Pancreas (tissue), 10 donors: ENCODE results near the gene FBXO45. TPM values are rescaled to one million over a fixed set of nuclear protein-coding genes. Genes with fewer than 3 reads are reported as not detected.

Experiments
- ATAC-seq, 4 donors: fragments of 200-7000 bp; cut with Tn5 transposase; one replicate each; pipeline versions ENCODE4 v1.8.0 to v1.9.1; 2020; ENCODE audit warnings: mild to moderate bottlenecking in 4 of 4, moderate library complexity in 4 of 4
- DNase-seq, 6 donors: peaks; one replicate each; pipeline ENCODE4 v3.0.0-alpha.2; 2020
- FAIRE-seq: peaks from 2 replicates; lab custom pipeline; 2012; peaks lifted over from hg19 to GRCh38; lab: Jason Lieb, UNC
- H3K27ac ChIP-seq, 4 donors: fragments of 200-600 bp; sonication (generic); 1 replicate in 3 of 4; 2 replicates in 1 of 4; pipeline versions ENCODE4 v1.5.0 to v1.8.0; 2020
- H3K27me3 ChIP-seq, 4 donors: fragments of 200-600 bp; one replicate each; pipeline ENCODE4 v1.8.0; 2021
- H3K36me3 ChIP-seq, 3 donors: fragments of 200-600 bp; sonication (generic) in 1 of 3; one replicate each; pipeline versions ENCODE4 v1.5.0 to v1.8.0; 2020 to 2021
- H3K4me1 ChIP-seq, 3 donors: fragments of 200-600 bp; one replicate each; pipeline ENCODE4 v1.8.0; 2021
- H3K4me3 ChIP-seq, 4 donors: fragments of 200-600 bp; sonication (generic) in 2 of 4; one replicate each; pipeline versions ENCODE4 v1.5.0 to v1.8.0; 2020 to 2021
- H3K9me3 ChIP-seq, 4 donors: fragments of 200-600 bp; one replicate each; pipeline ENCODE4 v1.8.0; 2021
- WGBS, 2 donors: extraction: QIAGEN DNeasy Blood & Tissue Kit; methylation state at CpG; one replicate each; pipeline ENCODE4 v1.1.7; 2013; 5-methylcytosine and 5-hydroxymethylcytosine counted together
- intact Hi-C, 3 donors: fragments of 100-400 bp; cut with DNase I; formaldehyde crosslinking; loops; one replicate each; pipeline versions ENCODE4 v1.11.1 to v1.14.2; 2022
- polyA plus RNA-seq, 2 donors: library from polyadenylated mRNA; stranded (reverse); fragments of 200-250 nt; gene quantifications; one replicate each; pipeline ENCODE4 v1.2.3, GENCODE V29; 2013
- total RNA-seq, 6 donors: library from RNA; stranded (reverse); fragmentation: NEBNext Ultra II Directional in 4 of 6; extraction: Animal tissue kit (Norgen Biotek cat#: 25700) in 4 of 6; gene quantifications; one replicate each; pipeline versions ENCODE4 v1.2.1 to v1.2.4, GENCODE V29; 2021 to 2023
- TF ChIP-seq, protein P1 (sequence below), 4 donors: fragments of 200-600 bp; sonication (generic) in 3 of 4; IDR thresholded peaks; one replicate each; pipeline versions ENCODE4 v1.5.0 to v1.8.0; 2021; ENCODE audit warnings: antibody characterized with exemption in 4 of 4
- donor health status: healthy with polysubstance abuse.
- donor health status: DM: no; HTN: no; CAD: no; lungs with moderate emphysema.
- donor health status: DM: no; HTN: no; CAD: no.
- donor health status: control.
- donor health status: control.
- donor health status: Bipolar disorder and iron deficiency.
- donor health status: DM: yes; HTN: yes; CAD: no.
- donor health status: DM: no; HTN: no; CAD: no.
- donor health status: DM: no; HTN: no; CAD: no.
- donor health status: DM: yes; HTN: yes; CAD: no.

The FBXO45 gene
- total and polyA plus RNA-seq, 8 donors = 1.2 to 5.0 (median 3.0) TPM

DNA sequence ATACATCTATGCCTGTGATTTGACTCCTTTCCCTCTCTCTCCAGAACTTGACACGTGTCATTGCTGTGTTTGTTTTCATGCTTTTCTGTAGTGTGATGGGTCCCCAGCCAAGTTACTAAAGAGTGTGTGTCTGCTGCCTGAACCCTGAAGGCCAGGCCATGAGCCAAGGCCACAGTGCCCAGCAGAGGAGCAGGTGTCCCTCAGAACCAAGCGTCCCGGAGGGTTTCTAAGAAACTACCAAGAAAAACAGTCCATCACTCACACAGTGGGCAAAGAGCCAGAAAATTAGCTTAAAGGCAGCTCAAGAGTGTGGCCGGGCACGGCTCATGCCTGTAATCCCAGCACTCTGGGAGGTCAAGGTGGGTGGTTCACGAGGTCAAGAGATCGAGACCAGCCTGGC, 35.2 kb downstream of the FBXO45 start:
- TF ChIP-seq, protein P1, sequence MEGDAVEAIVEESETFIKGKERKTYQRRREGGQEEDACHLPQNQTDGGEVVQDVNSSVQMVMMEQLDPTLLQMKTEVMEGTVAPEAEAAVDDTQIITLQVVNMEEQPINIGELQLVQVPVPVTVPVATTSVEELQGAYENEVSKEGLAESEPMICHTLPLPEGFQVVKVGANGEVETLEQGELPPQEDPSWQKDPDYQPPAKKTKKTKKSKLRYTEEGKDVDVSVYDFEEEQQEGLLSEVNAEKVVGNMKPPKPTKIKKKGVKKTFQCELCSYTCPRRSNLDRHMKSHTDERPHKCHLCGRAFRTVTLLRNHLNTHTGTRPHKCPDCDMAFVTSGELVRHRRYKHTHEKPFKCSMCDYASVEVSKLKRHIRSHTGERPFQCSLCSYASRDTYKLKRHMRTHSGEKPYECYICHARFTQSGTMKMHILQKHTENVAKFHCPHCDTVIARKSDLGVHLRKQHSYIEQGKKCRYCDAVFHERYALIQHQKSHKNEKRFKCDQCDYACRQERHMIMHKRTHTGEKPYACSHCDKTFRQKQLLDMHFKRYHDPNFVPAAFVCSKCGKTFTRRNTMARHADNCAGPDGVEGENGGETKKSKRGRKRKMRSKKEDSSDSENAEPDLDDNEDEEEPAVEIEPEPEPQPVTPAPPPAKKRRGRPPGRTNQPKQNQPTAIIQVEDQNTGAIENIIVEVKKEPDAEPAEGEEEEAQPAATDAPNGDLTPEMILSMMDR (IDR thresholded peaks at IDR 0.05) = no peak
- intact Hi-C loops = no loop called here
- DNase-seq = no peak
- no peak overlapping the region for H3K27ac ChIP-seq
- H3K27me3 ChIP-seq = no peaks in the 10 kb centered on the region
- no peak for FAIRE-seq
- H3K4me1 ChIP-seq = no peaks in the 10 kb centered on the region
- no peaks in the 10 kb centered on the region for H3K9me3 ChIP-seq
- ATAC-seq = no peak
- H3K4me3 ChIP-seq = no peak overlapping the region
- WGBS, 2 donors = 35 to 47% methylated on average over 7 of the region's 7 CpGs
- H3K36me3 ChIP-seq = no peaks in the 10 kb centered on the region

DNA sequence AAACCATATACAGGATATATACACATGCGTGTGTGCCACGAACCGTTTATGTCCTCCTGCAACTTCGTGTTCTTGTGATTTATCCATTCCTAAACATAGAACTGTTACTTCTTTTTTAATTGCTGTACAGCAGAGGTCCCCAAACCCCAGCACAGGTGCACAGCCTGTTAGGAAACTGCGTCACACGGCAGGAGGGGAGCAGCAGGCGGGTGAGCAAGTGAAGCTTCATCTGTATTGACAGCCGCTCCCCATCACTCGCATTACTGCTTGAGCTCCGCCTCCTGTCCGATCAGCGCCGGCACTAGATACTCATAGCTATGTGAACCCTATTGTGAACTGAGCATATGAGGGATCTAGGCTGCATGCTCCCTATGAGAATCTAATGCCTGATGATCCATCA, 36.1 kb downstream of the FBXO45 start:
- no peak for ATAC-seq
- Histone ChIP-seq H3K36me3 (no peaks in the 10 kb centered on the region), H3K4me3 (no peak overlapping the region), H3K9me3 (no peaks in the 10 kb centered on the region), H3K4me1 (peaks cover 0 to under 1% (median 0%) of the 10 kb centered on the region in 3 donors), H3K27ac (no peak overlapping the region), H3K27me3 (no peaks in the 10 kb centered on the region)
- intact Hi-C loops = no loop called here
- TF ChIP-seq, protein P1 (IDR thresholded peaks at IDR 0.05) = no peak
- WGBS, 2 donors = 50 to 56% methylated on average over 13 of the region's 13 CpGs
- DNase-seq = no peak
- FAIRE-seq = no peak

DNA sequence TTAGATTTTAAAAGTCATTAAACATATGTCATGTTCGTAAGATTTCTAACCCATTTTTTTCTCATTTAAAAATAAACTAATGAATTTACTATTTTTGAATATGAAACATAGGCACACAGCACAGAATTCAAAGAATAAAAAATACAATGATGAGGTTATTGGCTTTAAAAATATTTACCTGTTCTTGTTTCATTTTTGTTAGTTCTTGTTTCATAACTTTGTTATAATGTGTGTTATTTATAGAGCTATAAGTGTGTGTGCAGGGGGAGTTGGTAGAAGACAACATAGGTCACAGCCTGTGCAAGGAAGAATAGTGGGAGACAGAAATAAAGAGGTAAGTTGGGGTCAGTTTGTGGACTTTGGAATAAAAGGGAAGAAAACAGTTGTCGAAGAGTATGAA, 40.2 kb downstream of the FBXO45 start:
- no peaks in the 10 kb centered on the region for H3K36me3 ChIP-seq
- TF ChIP-seq, protein P1 (IDR thresholded peaks at IDR 0.05) = no peak
- no peaks in the 10 kb centered on the region for H3K9me3 ChIP-seq
- ATAC-seq (no peak), DNase-seq (no peak), FAIRE-seq (no peak)
- 89 to 92% methylated on average over 2 of the region's 2 CpGs for WGBS, 2 donors
- peaks cover 0 to 3% (median 0%) of the 10 kb centered on the region in 3 donors for H3K4me1 ChIP-seq
- no peak overlapping the region for H3K27ac ChIP-seq
- no peaks in the 10 kb centered on the region for H3K27me3 ChIP-seq
- H3K4me3 ChIP-seq = no peak overlapping the region
- intact Hi-C loops = loop anchor here in 1 of 3 donors (5.0 kb wide), 1 partner anchor 79 kb away; no protein-coding TSS in a partner anchor

DNA sequence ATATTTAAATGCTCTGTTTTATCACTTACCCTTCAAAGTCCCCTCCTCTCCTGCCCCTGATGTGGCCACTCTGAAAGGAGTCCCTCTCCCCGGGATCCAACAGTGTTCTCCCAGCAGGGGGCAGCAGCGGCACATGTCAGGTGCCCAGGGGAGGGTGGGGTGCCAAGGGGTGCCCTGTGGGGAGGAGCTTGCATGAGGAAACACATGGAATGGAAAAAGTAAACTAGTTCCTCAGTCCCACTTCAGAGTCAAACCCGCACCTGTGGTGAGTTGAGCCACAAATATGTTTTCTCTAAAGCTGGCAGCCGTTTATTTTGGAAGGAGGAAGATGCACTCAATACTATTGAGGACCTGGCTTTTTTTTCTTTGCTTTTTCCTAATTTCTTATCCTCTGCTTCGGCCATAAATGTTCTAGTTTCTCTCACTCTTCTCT, 40.9 kb downstream of the FBXO45 start:
- peak overlapping the region in 1 of 4 donors; percentile 15 for H3K27ac ChIP-seq
- no peaks in the 10 kb centered on the region for H3K27me3 ChIP-seq
- H3K4me1 ChIP-seq = peaks cover 0 to 3% (median 0%) of the 10 kb centered on the region in 3 donors
- intact Hi-C loops = loop anchor here in 1 of 3 donors (5.0 kb wide), 1 partner anchor 78 kb away; no protein-coding TSS in a partner anchor
- TF ChIP-seq, protein P1 (IDR thresholded peaks at IDR 0.05) = peak; percentile 37 to 80 (median 68)
- FAIRE-seq (no peak), DNase-seq (peak; percentile 80 to 98 (median 90)), ATAC-seq (peak; percentile 97 to 100 (median 100))
- H3K36me3 ChIP-seq = no peaks in the 10 kb centered on the region
- no peaks in the 10 kb centered on the region for H3K9me3 ChIP-seq
- no peak overlapping the region for H3K4me3 ChIP-seq
- 9 to 14% methylated on average over 5 of the region's 5 CpGs for WGBS, 2 donors

DNA sequence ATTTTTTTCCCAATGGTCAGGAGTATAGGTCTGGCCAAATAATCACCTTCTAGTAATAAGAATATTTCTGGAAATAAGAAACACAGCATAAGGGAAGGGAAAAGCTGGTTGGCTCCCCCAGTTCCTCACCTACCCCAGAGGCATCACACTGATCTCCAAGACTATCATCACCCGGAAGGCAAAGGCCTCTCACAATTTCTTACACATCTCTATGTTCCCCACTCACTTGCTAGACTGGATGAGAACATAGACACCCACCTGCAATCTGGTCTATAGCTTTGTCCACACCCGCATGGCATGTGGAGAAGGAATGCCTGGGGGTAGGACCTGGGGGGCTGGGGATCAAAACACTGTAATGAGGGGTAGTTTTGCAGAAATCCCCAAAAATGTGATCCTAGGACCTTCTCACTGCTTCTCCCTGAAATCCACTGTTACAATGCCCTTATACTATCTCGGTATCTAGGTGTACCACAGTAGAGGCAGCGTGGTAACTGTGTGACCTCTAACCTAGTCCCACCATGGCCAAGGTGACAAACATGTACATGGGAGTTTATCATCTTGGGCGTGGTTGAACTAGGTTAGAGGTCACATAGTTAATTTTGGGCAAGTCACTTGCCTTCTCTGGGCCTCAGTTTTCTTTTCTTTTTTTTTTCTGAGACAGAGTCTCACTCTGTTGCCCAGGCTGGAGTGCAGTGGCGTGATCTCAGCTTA, 41.5 kb downstream of the FBXO45 start:
- FAIRE-seq (no peak), ATAC-seq (peak in 1 of 4 donors; percentile 12), DNase-seq (no peak)
- Histone ChIP-seq H3K9me3 (no peaks in the 10 kb centered on the region), H3K4me1 (peaks cover 0 to 3% (median 0%) of the 10 kb centered on the region in 3 donors), H3K27me3 (no peaks in the 10 kb centered on the region), H3K27ac (peak overlapping the region in 1 of 4 donors; percentile 15), H3K4me3 (no peak overlapping the region), H3K36me3 (no peaks in the 10 kb centered on the region)
- intact Hi-C loops = loop anchor here in 2 of 3 donors (5.0 kb wide), 1 partner anchor 77 kb away; no protein-coding TSS in a partner anchor
- WGBS, 2 donors = 68 to 76% methylated on average over 6 of the region's 6 CpGs
- TF ChIP-seq, protein P1 (IDR thresholded peaks at IDR 0.05) = no peak
